COR-L47 (cell line): Measurements from ENCODE around the gene SLC4A5.
"Not testable (repeated sequence)": the region's sequence is repeated elsewhere in the genome, so short reads cannot be mapped to it uniquely, and the experiment has no call there.

Source experiments
- DNase-seq: peaks from one replicate; lab custom pipeline; 2025; lab: John Stamatoyannopoulos, UW

Gene SLC4A5

DNA sequence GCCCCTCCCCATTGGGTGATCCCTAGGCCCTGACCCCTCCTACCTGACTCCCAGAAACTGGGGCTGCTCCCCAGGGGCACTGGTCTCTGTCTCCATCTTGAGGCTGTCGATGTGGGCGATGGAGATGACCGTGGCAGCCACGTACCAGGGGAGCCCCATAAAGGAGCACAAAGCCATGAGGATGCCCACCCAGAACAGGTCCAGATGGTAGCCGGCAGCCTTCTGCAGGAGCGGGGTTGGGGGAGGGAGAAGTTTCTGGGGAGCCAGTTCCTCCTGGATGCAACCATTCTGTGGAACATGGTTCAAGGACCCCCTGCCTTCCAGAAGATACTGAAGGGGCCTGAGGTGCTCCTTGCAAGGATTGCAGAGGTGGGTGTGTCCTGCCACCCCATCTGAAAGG, 110.8 kb downstream of the SLC4A5 start:
- no peak for DNase-seq

DNA sequence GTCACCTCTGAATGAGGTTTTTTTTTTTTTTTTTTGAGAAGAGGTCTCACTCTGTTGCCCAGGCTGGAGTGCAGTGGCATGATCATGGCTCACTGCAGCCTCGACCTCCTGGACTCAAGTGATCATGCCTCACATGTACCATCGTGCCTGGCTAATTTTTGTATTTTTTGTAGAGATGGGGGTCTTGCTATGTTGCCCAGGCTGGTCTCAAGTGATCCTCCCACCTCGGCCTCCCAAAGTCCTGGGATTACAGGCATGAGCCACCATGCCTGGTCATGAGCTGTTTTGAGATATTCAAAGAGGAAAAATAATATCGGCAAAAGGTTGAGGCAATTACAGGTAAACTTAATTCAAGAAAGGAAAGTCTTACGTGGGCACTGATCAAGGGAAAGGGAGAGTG, 113.4 kb downstream of the SLC4A5 start:
- not testable (repeated sequence) for DNase-seq

DNA sequence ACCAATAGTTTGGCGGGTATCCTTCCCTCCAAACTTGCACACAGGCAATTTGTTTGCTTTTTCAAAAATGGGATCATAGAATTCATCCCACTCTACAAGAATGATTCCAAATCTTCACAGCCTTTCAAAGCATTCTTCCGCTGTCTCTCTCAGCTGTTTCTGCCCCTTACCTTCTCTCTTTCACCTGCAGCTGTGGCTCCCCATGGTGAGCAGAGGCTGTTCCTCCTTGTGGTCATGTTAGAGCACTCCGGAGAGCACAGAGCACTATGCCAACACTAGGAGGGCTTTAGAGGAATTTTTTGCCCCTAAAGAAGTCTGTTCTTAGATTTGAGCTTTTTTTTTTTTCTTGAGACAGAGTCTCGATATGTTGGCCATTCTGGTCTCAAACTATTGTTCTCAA, 114.4 kb downstream of the SLC4A5 start:
- no peak for DNase-seq

DNA sequence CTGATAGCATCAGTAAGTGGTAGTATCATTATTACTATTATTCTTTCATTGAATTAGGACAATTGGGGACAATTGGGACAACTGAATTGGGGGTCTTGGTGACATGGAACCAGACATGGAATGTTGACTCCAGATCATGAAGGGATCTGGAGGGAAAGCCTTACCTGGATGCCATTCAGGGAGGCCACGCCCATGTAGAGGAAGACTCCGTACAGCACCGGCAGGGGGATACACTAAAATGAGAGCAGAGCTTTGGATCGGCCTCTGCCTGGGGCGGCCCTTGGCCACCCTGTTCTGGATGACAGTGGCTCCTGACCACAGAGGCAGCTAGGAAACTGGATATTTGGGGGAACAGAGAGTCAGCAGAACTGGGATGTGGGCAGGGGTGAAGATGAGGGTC, 115.6 kb downstream of the SLC4A5 start:
- DNase-seq = no peak

DNA sequence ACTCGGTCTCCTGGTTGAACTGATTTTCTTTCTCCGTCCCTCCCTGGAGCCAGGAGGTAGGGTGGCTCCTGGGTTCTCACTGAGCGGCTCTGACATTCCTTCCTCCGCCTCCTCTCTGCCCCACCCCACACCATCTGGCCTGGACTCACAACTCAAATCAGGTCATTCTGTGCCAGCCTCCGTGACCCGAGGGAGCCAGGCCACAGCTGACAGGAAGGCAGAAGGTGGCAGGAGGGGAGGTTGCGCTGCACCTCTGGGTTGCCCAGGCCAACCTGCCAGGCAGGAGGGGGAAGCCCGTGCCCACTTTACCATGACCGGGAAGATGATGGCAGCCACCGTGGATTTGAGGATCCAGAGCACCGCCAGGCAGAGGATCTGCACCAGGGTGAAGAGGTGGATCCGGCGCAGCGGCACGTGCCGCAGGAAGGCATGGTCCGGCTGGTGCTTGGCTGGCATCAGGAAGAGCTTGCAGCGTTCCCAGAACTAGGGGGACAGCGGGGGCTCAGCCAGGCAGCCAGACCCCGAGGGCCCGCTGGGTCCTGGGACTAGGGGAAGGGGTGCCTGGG, 116.5 kb downstream of the SLC4A5 start:
- DNase-seq = no peak

DNA sequence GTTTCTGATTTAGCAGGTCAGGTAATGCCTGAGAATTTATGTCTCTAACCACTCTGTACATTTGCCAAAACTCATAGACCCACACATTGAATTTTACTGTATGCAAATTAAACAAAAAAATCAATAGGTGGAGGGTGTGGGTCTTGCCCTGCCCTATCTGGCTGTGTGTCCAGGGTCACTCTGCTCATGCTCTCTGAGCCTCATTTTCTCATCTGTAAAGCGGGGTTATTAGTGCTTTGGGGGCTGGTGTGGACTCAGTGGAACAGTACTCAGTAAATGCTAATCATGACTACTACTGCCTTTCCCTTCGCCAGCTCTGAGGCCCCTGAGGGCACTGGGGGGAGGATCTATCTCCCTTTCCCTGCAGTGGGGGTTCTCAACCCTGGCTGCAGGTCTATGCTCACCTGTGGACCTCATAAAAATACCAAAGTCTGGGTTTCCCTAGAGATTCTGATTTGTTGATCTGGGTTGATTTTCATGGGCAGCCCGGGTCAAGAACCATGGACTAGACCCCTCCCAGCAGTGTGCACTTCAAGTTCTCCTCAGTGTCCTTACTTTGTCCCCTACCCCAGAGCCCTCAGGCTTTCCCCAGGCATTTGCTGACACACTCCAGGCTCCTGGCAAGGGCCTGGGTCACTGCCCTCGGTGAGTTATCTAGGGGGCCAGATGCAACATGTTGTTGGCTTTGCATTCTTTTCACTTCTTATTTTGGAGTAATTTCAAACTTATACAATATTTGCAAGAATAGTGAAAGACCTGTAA, 117.3 kb downstream of the SLC4A5 start:
- DNase-seq = no peak

DNA sequence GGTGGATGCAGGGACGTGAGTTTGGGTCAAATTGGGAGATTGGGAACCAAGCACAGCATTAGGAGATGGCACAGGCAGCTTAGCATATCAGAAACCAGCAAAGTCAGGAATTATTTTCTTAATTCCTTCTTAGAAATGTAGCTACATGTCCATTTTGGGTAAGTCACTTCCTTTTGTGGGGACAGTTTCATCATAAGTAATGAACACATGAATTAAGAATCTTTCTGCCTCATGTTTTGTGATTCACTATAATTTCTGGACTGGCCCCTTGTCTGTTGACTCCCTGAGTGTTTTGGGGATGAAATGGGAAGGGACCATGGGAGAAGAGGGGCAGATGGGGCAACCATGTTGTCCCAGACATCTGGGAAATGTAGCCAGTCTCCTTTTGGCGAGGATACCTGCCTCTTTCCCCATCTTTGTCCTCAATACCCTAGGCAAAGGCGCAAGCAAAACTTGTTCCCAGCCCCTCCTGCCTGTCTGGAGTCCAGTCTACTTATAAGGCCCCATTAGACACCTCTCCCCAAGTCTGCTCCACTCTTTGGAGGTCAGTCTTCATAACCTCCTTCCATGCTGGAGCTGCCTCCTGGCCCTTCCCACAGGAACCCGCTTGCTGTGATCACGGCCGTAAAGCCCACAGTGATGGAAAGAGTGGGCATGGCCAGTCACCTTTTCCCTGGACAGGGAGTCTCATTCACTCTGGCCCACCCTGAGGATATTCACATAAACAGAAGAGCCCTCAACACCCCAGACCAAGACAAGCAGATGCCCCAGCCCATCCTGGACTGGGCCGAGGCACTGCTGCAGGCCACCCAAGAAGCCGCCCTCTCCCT, 119.1 kb downstream of the SLC4A5 start:
- no peak for DNase-seq

DNA sequence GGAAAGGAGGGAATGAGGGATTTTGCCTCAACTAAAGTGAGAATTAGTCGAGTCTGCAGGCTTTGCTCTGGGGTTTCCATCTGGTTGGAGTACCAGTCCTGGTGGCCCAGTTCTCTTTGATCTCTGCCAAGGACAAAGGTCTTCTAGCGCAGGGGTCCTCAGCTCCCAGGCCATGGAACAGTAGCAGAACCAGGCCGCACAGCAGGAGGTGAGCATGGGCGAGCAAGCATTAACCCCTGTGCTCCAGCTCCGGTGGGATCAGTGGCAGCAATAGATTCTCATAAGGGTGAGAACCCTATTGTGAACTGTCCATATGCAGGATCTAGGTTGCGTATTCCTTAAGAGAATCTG, 120.9 kb downstream of the SLC4A5 start:
- DNase-seq = no peak

DNA sequence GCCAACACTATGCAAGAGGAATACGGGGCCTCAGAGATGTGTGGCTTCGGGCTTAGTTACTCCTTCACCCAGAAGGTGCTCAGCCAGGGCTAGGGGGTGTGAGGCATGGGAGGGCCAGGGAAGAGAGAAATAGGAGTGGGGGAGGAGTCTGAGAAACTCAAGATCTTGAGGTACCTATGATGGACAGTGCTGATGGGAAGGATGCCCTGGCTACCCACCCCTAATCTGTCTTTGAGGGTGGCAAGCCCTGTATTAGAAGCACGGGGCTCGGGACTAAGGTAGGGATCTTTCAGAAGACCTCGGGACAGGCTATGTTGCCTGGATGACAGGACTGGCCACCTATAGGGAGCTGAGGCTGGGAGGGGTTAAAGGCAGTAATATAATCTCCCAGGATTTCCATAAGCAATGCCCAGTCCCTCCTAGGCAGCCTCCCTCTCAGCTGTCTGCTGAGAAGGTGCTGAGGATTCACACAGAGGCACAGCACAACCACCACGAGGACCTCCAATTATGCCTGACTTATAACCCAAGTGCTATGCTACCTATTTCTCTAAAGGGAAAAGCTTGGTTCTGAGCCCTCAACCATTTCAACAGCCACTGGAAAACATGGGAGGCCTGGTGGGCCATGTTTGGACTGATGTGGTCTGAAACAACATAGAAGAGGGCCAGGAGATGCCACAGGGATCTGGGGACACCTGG, 121.5 kb downstream of the SLC4A5 start:
- no peak for DNase-seq

DNA sequence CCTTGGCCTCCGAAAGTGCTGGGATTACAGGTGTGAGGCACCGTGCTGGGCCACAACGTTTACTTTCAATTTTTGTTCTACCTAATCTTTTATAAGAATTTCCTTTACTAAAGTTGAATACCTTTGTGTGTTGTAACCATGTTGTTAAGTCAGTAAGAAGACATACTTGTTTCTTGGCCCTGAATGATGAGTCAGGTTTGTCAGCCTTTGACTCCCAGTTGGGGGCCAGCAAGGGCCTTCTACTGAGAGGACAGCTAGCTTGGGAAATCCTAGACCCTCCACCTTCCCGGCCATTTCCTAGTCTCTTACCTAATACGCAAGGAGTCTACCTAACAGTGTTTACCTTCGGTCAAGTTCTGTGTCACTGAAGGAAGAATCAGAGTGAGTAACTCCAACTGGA, 122.1 kb downstream of the SLC4A5 start:
- no peak for DNase-seq

DNA sequence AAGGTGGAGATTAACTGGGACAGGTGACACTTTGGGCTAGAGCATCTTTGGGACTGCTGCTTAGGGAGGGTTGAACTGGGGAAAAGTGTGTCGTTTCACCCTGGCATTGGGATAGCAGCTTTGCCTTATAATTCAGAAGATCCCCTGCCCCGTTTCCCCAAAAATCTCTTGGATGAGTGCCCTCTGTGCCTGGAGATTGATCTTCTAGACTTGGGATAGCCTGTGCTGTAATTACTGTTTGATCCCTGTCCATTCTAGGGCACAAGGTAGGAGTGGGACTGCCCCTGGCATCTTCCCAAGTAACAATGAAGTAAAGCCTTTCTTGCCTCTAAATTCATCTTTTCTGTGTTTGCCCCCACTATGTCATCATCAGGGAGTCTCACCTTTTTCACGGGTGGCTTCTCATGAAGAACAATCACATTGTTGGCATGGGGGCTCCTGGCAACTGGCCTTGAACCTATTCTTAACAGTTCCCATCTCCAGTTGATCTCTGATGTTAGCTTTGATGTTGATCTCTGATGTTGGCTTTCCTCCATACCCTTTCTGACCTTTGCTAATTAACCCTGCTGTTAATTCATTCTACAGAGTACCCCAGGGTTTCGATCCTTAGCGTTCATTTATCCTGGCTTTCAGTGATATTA, 123.2 kb downstream of the SLC4A5 start:
- DNase-seq = no peak

DNA sequence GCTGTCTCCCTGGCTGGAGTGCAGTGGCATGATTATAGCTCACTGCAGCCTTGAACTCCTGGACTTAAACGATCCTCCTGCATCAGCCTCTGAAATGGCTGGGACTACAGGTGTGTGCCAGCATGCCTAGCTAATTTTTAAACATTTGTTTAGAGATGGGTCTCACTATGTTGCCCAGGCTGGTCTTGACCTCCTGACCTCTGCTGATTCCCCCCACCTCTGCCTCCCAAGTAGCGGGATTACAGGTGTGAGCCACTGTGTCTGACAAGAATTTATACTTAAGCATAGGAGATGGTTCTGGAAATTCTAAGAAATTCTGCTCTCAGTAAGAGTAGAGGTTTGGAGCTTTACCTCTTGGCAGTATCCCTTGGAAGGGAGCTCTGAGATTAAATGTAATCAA, 126.6 kb downstream of the SLC4A5 start:
- DNase-seq = no peak

DNA sequence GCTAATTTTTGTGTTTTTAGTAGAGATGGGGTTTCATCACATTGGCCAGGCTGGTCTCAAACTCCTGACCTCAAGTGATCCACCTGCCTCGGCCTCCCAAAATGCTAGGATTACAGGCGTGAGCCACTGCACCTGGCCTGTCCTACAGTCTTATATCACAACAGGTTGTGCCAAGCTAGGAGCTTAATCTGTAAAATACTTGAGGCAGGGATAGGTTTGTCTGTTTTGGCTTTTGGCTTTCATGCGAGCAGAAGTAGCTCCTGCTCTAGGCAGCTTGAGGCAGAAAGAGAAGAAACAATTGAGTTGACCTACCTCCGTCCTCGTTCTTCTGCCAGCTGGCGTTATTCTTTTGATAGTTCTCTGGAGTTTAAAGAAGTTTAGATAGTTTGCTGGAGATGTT, 127.4 kb downstream of the SLC4A5 start:
- not testable (repeated sequence) for DNase-seq

DNA sequence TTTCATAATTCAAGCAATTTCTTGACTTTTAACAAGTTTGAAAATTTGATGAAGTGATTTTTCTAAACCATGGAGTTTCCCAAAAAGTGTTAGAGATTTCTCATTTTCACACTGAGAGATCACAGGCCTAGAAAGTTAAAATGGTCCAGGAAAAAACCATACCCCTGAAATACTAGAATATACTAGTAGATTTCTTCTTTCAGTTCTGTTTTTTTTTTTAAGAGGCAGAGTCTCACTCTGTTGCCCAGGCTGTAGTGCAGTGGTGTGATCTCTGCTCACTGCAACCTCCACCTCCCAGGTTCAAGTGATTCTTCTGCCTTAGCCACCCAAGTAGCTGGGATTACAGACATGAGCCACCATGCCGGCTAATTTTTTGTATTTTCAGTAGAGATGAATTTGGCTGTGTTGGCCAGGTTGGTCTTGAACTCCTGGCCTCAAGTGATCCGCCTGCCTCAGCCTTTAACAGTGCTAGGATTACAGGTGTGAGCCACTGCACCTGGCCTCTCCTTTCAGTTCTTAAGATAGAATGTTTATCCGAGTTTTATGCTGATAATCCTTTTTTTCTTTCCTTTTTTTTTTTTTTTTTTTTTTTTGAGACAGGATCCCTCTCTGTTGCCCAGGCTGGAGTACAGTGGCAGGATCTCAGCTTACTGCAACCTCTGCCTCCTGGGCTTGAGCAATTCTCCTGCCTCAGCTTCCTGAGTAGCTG, 130.4 kb downstream of the SLC4A5 start:
- DNase-seq = no peak

DNA sequence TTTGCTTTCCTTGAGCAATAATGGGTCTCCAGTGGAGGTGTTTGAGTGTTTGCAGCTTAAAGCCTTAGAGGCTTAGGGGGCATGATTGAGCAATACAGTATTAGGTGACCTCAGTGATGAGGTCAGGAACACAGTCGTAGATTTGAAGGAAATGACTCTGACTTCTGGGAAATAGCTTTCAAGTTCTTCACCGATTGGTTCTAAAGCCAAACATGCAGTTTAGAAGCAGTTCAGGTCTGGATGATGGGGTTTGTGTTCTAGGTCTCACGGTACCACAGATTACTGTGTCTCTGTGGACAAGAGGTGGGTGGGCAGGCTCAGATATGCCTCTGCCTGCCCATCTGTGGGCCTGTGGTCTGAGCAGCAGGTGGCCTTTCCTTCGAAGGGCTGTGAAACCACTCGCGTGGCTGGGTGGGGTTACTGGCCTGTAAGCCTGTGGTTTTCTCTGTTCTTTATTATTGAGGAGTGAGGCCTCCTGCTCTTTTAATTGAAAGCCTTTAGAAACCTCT, 137.0 kb downstream of the SLC4A5 start:
- DNase-seq = no peak

DNA sequence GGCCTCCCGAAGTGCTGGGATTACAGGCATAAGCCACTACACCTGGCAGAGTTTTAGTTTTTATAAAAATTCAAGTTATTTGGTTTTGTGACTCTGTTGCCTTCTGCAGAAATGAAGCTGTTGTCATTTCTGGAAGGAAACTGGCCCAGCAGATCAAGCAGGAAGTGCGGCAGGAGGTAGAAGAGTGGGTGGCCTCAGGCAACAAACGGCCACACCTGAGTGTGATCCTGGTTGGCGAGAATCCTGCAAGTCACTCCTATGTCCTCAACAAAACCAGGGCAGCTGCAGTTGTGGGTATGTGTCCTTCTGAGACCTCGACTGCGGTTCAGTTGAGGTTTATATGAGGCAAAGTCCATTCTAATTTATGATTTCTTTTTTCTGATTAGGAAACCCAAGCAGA, 137.6 kb downstream of the SLC4A5 start:
- DNase-seq = no peak

DNA sequence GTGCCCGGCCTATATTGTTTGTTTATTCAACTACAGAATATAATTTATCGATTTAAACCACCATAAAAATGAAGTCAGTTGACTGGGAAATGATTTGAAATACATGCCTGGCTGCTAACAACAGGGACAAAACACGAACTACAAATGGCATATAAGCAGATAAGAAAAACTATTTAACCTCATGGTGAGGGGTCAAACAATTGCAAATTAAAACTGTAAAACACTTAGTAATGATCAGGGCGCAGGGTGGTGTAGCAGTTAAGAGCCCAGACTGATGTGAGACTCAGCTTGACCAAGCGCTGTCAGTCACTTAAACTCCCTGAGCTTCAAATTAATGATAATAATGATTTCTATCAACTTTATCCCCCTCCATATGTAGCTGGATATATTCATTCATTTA, 138.1 kb downstream of the SLC4A5 start:
- DNase-seq = no peak

DNA sequence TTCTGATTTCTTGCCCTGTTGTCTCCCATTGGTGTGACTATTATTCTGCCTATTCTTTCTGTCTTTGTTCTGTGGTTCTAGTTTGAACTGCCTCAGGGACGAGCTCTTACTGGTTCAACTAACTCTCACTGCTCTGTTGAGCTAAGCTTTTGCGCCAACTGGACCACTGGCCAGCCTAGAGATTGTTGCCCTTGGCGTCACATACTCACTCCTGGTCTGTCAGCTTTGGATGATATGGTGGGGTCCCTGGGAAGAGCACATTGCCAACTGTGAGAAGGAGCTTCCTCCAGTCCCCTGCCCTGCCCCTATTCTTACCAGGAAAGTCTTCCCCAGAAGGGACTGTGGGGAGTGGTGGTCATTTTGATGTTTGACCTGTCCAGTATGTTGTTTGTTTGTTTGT, 138.8 kb downstream of the SLC4A5 start:
- no peak for DNase-seq

DNA sequence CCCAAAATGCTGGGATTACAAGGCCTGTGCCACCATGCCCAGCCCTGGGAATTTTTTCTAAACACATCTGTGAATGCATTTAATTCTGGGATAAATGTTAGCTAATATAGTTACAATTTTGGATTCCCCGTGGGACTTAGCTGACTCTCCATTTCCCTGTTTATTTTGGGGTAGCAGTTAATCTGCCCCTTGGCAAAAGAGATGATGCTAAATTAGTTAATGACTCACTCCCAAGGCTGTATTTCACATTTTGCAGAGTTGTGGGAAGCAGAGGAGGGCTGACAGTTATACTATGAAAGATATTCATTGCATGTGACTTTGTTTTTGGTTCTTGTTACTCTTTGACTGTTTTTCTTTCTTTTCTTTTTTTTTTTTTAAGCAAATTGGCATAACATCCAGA, 141.6 kb downstream of the SLC4A5 start:
- no peak for DNase-seq

DNA sequence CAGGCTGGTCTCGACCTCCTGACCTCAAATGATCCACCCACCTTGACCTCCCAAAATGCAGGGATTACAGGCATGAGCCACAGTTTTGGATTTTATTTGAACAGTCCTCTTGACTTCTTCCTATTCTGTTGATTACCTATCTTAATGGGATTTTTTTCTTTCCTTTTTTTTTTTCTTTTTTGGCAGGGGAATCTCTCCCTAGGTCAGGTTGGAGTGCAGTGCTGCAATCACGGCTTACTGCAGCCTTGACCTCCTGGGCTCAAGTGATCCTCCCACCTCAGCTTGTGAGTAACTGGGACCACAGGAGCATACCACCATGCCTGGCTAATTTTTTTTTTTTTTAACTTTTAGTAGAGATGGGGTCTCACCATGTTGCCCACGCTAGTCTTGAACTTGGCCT, 142.0 kb downstream of the SLC4A5 start:
- DNase-seq = no peak

DNA sequence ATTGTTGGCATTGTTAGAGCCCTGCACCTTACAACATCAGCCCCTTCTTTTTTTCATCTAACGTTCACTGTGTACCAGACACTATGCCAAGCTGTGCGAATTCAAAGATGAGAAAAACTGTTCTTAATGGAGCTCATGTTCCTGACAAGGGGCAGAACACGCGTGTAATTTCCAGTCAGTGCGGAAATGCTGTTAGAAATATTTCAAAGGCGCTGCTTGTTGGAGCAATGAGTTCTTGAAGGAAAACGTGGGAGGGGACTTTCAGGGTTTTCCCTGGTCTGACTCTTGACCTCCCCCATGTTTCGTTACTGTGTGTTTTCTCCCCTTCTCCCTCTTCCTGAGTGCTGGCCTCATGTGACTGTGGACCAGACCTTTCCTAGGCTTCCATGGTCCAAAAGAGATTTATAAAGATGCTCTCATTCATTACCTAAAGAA, 143.3 kb downstream of the SLC4A5 start:
- DNase-seq = no peak
